SU-DHL-6 (cell line): ENCODE data around the gene LINGO4.

ENCODE experiments used
- H2AFZ ChIP-seq: fragments of 200-600 bp; sonication (generic); 2 replicates; pipeline ENCODE4 v1.6.1; 2014; ENCODE audit warnings: low read depth, mild to moderate bottlenecking, moderate library complexity, mixed read lengths, antibody characterized with exemption, low read length; ENCODE audit not compliant: severe bottlenecking
- H3F3A ChIP-seq: fragments of 200-600 bp; shearing (Covaris generic); 2 replicates; pipeline ENCODE4 v1.6.0; 2016; ENCODE audit warnings: antibody characterized with exemption, mild to moderate bottlenecking; ENCODE audit not compliant: insufficient read depth
- H3K27ac ChIP-seq: fragments of 200-600 bp; sonication (generic); 2 replicates; pipeline ENCODE4 v1.5.1; 2016; ENCODE audit warnings: low read depth, mild to moderate bottlenecking, low read length, moderate library complexity, mixed read lengths
- H3K27me3 ChIP-seq: fragments of 200-600 bp; sonication (generic), shearing (Covaris generic); 2 replicates; pipeline ENCODE4 v1.6.0; 2014; ENCODE audit warnings: mild to moderate bottlenecking, low read length
- H3K36me3 ChIP-seq: fragments of 200-600 bp; sonication (generic); 2 replicates; pipeline ENCODE4 v1.6.1; 2014; ENCODE audit warnings: mild to moderate bottlenecking, low read length, mixed read lengths
- H3K4me2 ChIP-seq: fragments of 300-600, 200-600 bp; shearing (Covaris generic), sonication (generic); 2 replicates; pipeline ENCODE4 v1.6.0; 2014; ENCODE audit warnings: low read length, low read depth, mild to moderate bottlenecking; ENCODE audit not compliant: poor library complexity, severe bottlenecking
- H3K4me3 ChIP-seq: fragments of 200-600 bp; sonication (generic); 2 replicates; pipeline ENCODE4 v1.5.1; 2014; ENCODE audit warnings: antibody characterized with exemption, low read length, mild to moderate bottlenecking, mixed read lengths; ENCODE audit not compliant: insufficient read depth, poor library complexity, severe bottlenecking
- H3K79me2 ChIP-seq: fragments of 200-600 bp; sonication (generic); 2 replicates; pipeline ENCODE4 v1.6.1; 2014; ENCODE audit warnings: mild to moderate bottlenecking, low read length, moderate library complexity; ENCODE audit not compliant: insufficient read depth
- H3K9ac ChIP-seq: fragments of 200-600 bp; sonication (generic); 2 replicates; pipeline ENCODE4 v1.7.0; 2014; ENCODE audit warnings: mild to moderate bottlenecking, low read length
- H3K9me2 ChIP-seq: fragments of 200-600 bp; sonication (generic); replicated peaks from 2 replicates; pipeline ENCODE4 v1.6.1; 2014; ENCODE audit warnings: low read length; ENCODE audit not compliant: insufficient read depth
- H3K9me3 ChIP-seq: fragments of 200-600 bp; sonication (generic); 2 replicates; pipeline ENCODE4 v1.6.1; 2014; ENCODE audit warnings: low read length, mixed read lengths; ENCODE audit not compliant: insufficient read depth
- H4K20me1 ChIP-seq: fragments of 200-600 bp; sonication (generic); 2 replicates; pipeline ENCODE4 v1.6.1; 2014; ENCODE audit warnings: low read depth, mild to moderate bottlenecking, antibody characterized with exemption, low read length, moderate library complexity, mixed read lengths
- EZH2phosphoT487 ChIP-seq: fragments of 200-600 bp; sonication (generic), shearing (Covaris generic); conservative IDR thresholded peaks from 2 replicates; pipeline ENCODE4 v1.6.1; 2018; ENCODE audit warnings: mild to moderate bottlenecking, antibody characterized with exemption, low read length, moderate library complexity, mixed read lengths
- TF ChIP-seq, protein P1 (sequence below): fragments of 200-600 bp; sonication (generic); IDR thresholded peaks from one replicate; pipeline ENCODE4 v1.5.1; 2017; ENCODE audit warnings: antibody characterized with exemption, mild to moderate bottlenecking, low read length, moderate library complexity; ENCODE audit not compliant: insufficient read depth, poor library complexity, severe bottlenecking

Gene LINGO4

GRCh38 chr1:151819976-151820623 lies 14.9 kb upstream of the LINGO4 start:
- no peaks in the 10 kb centered on the region for H3F3A ChIP-seq
- H4K20me1 ChIP-seq = no peaks in the 10 kb centered on the region
- H2AFZ ChIP-seq = no peak overlapping the region
- H3K9me3 ChIP-seq = no peaks in the 10 kb centered on the region
- no peak overlapping the region for H3K27ac ChIP-seq
- no peak for TF ChIP-seq EZH2phosphoT487
- TF ChIP-seq, protein P1, sequence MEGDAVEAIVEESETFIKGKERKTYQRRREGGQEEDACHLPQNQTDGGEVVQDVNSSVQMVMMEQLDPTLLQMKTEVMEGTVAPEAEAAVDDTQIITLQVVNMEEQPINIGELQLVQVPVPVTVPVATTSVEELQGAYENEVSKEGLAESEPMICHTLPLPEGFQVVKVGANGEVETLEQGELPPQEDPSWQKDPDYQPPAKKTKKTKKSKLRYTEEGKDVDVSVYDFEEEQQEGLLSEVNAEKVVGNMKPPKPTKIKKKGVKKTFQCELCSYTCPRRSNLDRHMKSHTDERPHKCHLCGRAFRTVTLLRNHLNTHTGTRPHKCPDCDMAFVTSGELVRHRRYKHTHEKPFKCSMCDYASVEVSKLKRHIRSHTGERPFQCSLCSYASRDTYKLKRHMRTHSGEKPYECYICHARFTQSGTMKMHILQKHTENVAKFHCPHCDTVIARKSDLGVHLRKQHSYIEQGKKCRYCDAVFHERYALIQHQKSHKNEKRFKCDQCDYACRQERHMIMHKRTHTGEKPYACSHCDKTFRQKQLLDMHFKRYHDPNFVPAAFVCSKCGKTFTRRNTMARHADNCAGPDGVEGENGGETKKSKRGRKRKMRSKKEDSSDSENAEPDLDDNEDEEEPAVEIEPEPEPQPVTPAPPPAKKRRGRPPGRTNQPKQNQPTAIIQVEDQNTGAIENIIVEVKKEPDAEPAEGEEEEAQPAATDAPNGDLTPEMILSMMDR = no peak
- H3K79me2 ChIP-seq = no peaks in the 10 kb centered on the region
- no peak overlapping the region for H3K9ac ChIP-seq
- H3K36me3 ChIP-seq = no peaks in the 10 kb centered on the region
- no peaks in the 10 kb centered on the region for H3K9me2 ChIP-seq
- no peaks in the 10 kb centered on the region for H3K27me3 ChIP-seq
- no peak overlapping the region for H3K4me3 ChIP-seq
- H3K4me2 ChIP-seq = no peak overlapping the region

DNA sequence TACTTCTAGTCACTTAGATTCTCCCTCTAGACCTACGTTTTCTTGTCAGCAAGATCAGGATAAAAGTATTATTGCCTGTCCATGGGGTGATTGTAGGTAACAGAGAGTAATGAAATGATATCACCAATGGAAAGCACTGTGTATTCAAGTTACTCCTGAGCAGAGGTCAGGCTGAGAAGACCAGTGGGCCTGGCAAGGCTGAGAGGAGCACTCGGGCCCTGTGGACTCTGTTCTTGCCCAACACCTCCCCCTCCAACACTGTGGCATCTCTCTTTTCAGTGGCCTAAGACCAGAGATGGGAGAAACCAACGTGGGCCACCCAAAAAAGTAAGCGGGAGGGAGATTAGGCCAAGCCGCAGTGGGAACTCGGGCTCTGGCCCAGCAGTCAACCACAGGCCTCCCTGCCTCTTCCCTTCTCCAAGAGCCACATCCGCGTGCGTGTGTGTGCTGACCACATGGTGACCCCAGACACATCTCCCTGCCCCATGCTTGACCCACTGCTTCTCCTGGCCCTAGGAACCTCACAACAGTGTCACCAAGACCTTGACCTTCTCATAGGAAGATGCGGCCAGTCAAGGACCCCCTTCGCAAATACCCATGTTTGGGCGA lies 14.1 kb upstream of the LINGO4 start:
- Histone ChIP-seq H3K9ac (no peak overlapping the region), H3K9me2 (no peaks in the 10 kb centered on the region), H3K79me2 (no peaks in the 10 kb centered on the region), H3K36me3 (no peaks in the 10 kb centered on the region), H4K20me1 (no peaks in the 10 kb centered on the region), H2AFZ (no peak overlapping the region), H3K4me3 (no peak overlapping the region), H3K9me3 (no peaks in the 10 kb centered on the region), H3K4me2 (no peak overlapping the region), H3K27ac (no peak overlapping the region), H3K27me3 (no peaks in the 10 kb centered on the region), H3F3A (no peaks in the 10 kb centered on the region)
- TF ChIP-seq EZH2phosphoT487 = no peak
- TF ChIP-seq, protein P1 = no peak

DNA sequence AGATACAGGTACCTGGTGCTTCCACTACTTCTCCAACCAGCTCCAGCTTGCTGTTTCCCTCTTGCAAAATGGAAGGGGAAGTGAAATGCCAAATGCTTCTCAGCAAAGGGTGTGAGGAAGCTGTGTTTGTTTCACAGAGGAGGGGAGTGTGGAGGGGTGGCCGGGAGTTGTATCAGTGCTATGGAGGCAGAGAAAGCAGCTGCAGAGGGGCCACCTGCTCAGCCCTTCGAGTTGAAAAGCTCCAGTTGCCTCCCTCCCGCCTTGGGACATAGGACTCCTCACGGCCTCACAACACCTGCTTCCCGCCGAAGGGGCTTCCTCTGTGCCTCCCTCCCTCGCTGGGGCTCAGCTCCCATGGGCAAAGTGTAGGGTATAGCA lies 12.1 kb upstream of the LINGO4 start:
- no peak overlapping the region for H3K9ac ChIP-seq
- H2AFZ ChIP-seq = no peak overlapping the region
- H3F3A ChIP-seq = no peaks in the 10 kb centered on the region

More for the DNA sequence above, 12.1 kb upstream of the LINGO4 start:
- Histone ChIP-seq H3K9me3 (no peaks in the 10 kb centered on the region), H3K79me2 (no peaks in the 10 kb centered on the region), H3K4me2 (no peak overlapping the region), H3K9me2 (no peaks in the 10 kb centered on the region), H3K27me3 (no peaks in the 10 kb centered on the region), H3K27ac (no peak overlapping the region), H4K20me1 (no peaks in the 10 kb centered on the region), H3K4me3 (no peak overlapping the region), H3K36me3 (no peaks in the 10 kb centered on the region)
- TF ChIP-seq, protein P1 = no peak
- no peak for TF ChIP-seq EZH2phosphoT487
